ENCODE measurements around the gene ARHGEF39. TPM values are rescaled to one million over a fixed set of nuclear protein-coding genes. Genes with fewer than 3 reads are reported as not detected.

Gene ARHGEF39
- total RNA-seq (ENCODE audit: low replicate concordance), result 7.1 and 14.2 TPM in 2 replicates
- long read RNA-seq, transcript ARHGEF39-201 (9 exons, 3,769 nt), result major isoform, 10 of 20 reads
- long read RNA-seq, partial matches to known transcripts, result 2 of 20 reads
- long read RNA-seq, other reads (novel, unspliced or antisense), result 8 of 20 reads

GRCh38 chr9:35664531-35665470 is at the start of gene ARHGEF39:
Gene ARHGEF39, minus strand, starts transcription at chr9:35665195. Its CDS starts 26 bp downstream, at chr9:35665169.
- peak; percentile 51 for TF ChIP-seq CTCF (conservative IDR thresholded peaks at IDR 0.05)
- Mint-ChIP-seq H3K4me1 (ENCODE audit: unreplicated experiment) (peaks cover 56% of the 10 kb centered on the region), H3K4me3 (peak within 1 kb of the TSS; percentile 86), H3K36me3 (peaks cover 7% of the 10 kb centered on the region), H3K9me3 (no peaks in the 10 kb centered on the region), H3K27ac (peak within 1 kb of the TSS; percentile 41), H3K27me3 (no peaks in the 10 kb centered on the region)
- peak; percentile 92 for DNase-seq (ENCODE audit: extremely low spot score, unreplicated experiment)

- H3K27ac Mint-ChIP-seq, result no peak overlapping the region
- H3K9me3 Mint-ChIP-seq, result no peaks in the 10 kb centered on the region
- no peaks in the 10 kb centered on the region for H3K4me1 Mint-ChIP-seq (ENCODE audit: unreplicated experiment)
- no peaks in the 10 kb centered on the region for H3K27me3 Mint-ChIP-seq
- no peak overlapping the region for H3K4me3 Mint-ChIP-seq
- no peak for DNase-seq (ENCODE audit: extremely low spot score, unreplicated experiment)
- H3K36me3 Mint-ChIP-seq, result peaks cover 36% of the 10 kb centered on the region
- TF ChIP-seq CTCF (conservative IDR thresholded peaks at IDR 0.05), result no peak
Measured at GRCh38 chr9:35714123-35714522, 49.1 kb upstream of the ARHGEF39 start.

- Mint-ChIP-seq H3K27ac (no peak overlapping the region), H3K4me1 (ENCODE audit: unreplicated experiment) (no peaks in the 10 kb centered on the region), H3K36me3 (peaks cover 39% of the 10 kb centered on the region), H3K4me3 (no peak overlapping the region), H3K27me3 (no peaks in the 10 kb centered on the region), H3K9me3 (no peaks in the 10 kb centered on the region)
- DNase-seq (ENCODE audit: extremely low spot score, unreplicated experiment), result no peak
- TF ChIP-seq CTCF (conservative IDR thresholded peaks at IDR 0.05), result no peak
Measured at GRCh38 chr9:35713578-35713977, 48.6 kb upstream of the ARHGEF39 start.

GRCh38 chr9:35712762-35713400 is 47.9 kb upstream of the ARHGEF39 start:
- no peak for DNase-seq (ENCODE audit: extremely low spot score, unreplicated experiment)
- no peak for TF ChIP-seq CTCF (conservative IDR thresholded peaks at IDR 0.05)
- no peak overlapping the region for H3K27ac Mint-ChIP-seq
- H3K27me3 Mint-ChIP-seq, result no peaks in the 10 kb centered on the region
- H3K4me3 Mint-ChIP-seq, result no peak overlapping the region
- H3K4me1 Mint-ChIP-seq (ENCODE audit: unreplicated experiment), result no peaks in the 10 kb centered on the region
- peaks cover 41% of the 10 kb centered on the region for H3K36me3 Mint-ChIP-seq
- H3K9me3 Mint-ChIP-seq, result no peaks in the 10 kb centered on the region

GRCh38 chr9:35711501-35712428 is 46.8 kb upstream of the ARHGEF39 start:
- no peak for DNase-seq (ENCODE audit: extremely low spot score, unreplicated experiment)
- H3K27me3 Mint-ChIP-seq, result no peaks in the 10 kb centered on the region
- H3K36me3 Mint-ChIP-seq, result peaks cover 49% of the 10 kb centered on the region
- H3K27ac Mint-ChIP-seq, result no peak overlapping the region
- H3K4me1 Mint-ChIP-seq (ENCODE audit: unreplicated experiment), result no peaks in the 10 kb centered on the region
- no peak for TF ChIP-seq CTCF (conservative IDR thresholded peaks at IDR 0.05)
- H3K9me3 Mint-ChIP-seq, result no peaks in the 10 kb centered on the region
- no peak overlapping the region for H3K4me3 Mint-ChIP-seq

Data from type B pancreatic cell (in vitro differentiated cells).